ENCODE data around the gene CLEC4G.

CLEC4G gene

GRCh38 chr19:7706955-7707456 lies 24.9 kb downstream of the CLEC4G start:
- Histone ChIP-seq H3K4me3 (replicated peaks; ENCODE audit: insufficient read depth, low read length) (no peak overlapping the region), H3K27ac (replicated peaks) (peak overlapping the region; percentile 79), H3K27me3 (ENCODE audit: insufficient read depth, poor library complexity, severe bottlenecking) (no peaks in the 10 kb centered on the region)
- TF ChIP-seq GABPA (IDR thresholded peaks at IDR 0.05; ENCODE audit: low read depth) = no peak
- no peak for TF ChIP-seq SPI1 (IDR thresholded peaks at IDR 0.05; ENCODE audit: borderline replicate concordance, low read depth)
- no peak for TF ChIP-seq CTCF (IDR thresholded peaks at IDR 0.05; ENCODE audit: insufficient read depth, low read length)
- TF ChIP-seq POLR2AphosphoS5 (IDR thresholded peaks at IDR 0.05; ENCODE audit: low read depth) = no peak
- TF ChIP-seq, protein P1, sequence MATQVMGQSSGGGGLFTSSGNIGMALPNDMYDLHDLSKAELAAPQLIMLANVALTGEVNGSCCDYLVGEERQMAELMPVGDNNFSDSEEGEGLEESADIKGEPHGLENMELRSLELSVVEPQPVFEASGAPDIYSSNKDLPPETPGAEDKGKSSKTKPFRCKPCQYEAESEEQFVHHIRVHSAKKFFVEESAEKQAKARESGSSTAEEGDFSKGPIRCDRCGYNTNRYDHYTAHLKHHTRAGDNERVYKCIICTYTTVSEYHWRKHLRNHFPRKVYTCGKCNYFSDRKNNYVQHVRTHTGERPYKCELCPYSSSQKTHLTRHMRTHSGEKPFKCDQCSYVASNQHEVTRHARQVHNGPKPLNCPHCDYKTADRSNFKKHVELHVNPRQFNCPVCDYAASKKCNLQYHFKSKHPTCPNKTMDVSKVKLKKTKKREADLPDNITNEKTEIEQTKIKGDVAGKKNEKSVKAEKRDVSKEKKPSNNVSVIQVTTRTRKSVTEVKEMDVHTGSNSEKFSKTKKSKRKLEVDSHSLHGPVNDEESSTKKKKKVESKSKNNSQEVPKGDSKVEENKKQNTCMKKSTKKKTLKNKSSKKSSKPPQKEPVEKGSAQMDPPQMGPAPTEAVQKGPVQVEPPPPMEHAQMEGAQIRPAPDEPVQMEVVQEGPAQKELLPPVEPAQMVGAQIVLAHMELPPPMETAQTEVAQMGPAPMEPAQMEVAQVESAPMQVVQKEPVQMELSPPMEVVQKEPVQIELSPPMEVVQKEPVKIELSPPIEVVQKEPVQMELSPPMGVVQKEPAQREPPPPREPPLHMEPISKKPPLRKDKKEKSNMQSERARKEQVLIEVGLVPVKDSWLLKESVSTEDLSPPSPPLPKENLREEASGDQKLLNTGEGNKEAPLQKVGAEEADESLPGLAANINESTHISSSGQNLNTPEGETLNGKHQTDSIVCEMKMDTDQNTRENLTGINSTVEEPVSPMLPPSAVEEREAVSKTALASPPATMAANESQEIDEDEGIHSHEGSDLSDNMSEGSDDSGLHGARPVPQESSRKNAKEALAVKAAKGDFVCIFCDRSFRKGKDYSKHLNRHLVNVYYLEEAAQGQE (IDR thresholded peaks at IDR 0.05; ENCODE audit: insufficient replicate concordance, low read depth) = no peak
- no peak for DNase-seq (ENCODE audit: low read depth in 1 of 2, low spot score in 1 of 2)

- H3K4me3 ChIP-seq (replicated peaks; ENCODE audit: insufficient read depth, low read length) = no peak overlapping the region
- peak in 1 of 2 experiments; percentile 44 for DNase-seq (ENCODE audit: low read depth in 1 of 2, low spot score in 1 of 2)
- no peaks in the 10 kb centered on the region for H3K27me3 ChIP-seq (ENCODE audit: insufficient read depth, poor library complexity, severe bottlenecking)
- no peak for TF ChIP-seq GABPA (IDR thresholded peaks at IDR 0.05; ENCODE audit: low read depth)
- no peak for TF ChIP-seq CTCF (IDR thresholded peaks at IDR 0.05; ENCODE audit: insufficient read depth, low read length)
- no peak for TF ChIP-seq SPI1 (IDR thresholded peaks at IDR 0.05; ENCODE audit: borderline replicate concordance, low read depth)
- TF ChIP-seq, protein P1 (IDR thresholded peaks at IDR 0.05; ENCODE audit: insufficient replicate concordance, low read depth) = no peak
- TF ChIP-seq POLR2AphosphoS5 (IDR thresholded peaks at IDR 0.05; ENCODE audit: low read depth) = no peak
- peak overlapping the region; percentile 79 for H3K27ac ChIP-seq (replicated peaks)
Measured at GRCh38 chr19:7706188-7706954, 25.5 kb downstream of the CLEC4G start.

- no peaks in the 10 kb centered on the region for H3K27me3 ChIP-seq (ENCODE audit: insufficient read depth, poor library complexity, severe bottlenecking)
- H3K27ac ChIP-seq (replicated peaks) = peak overlapping the region; percentile 79
- no peak for TF ChIP-seq CTCF (IDR thresholded peaks at IDR 0.05; ENCODE audit: insufficient read depth, low read length)
- TF ChIP-seq POLR2AphosphoS5 (IDR thresholded peaks at IDR 0.05; ENCODE audit: low read depth) = 0 out of 2 replicates have a peak, but pooled peaks have one; percentile 34
- TF ChIP-seq SPI1 (IDR thresholded peaks at IDR 0.05; ENCODE audit: borderline replicate concordance, low read depth) = peak; percentile 82; the same call in 1 of the 2 replicates
- TF ChIP-seq, protein P1 (IDR thresholded peaks at IDR 0.05; ENCODE audit: insufficient replicate concordance, low read depth) = peak; percentile 9
- DNase-seq (ENCODE audit: low read depth in 1 of 2, low spot score in 1 of 2) = peak; percentile 89 to 90
- no peak overlapping the region for H3K4me3 ChIP-seq (replicated peaks; ENCODE audit: insufficient read depth, low read length)
Measured at GRCh38 chr19:7705387-7706187, 26.3 kb downstream of the CLEC4G start.

All from HL-60 (cell line).